Measurements from ENCODE around the gene MSL2.

- TF ChIP-seq EZH2 (IDR thresholded peaks at IDR 0.05; ENCODE audit: borderline replicate concordance, low read length) (no peak), CTCF (conservative IDR thresholded peaks at IDR 0.05 in 1 of 2, IDR thresholded peaks at IDR 0.05 in 1 of 2; ENCODE audit: extremely low read depth in 1 of 2, insufficient read depth in 1 of 2, low read depth in 1 of 2, low read length in 2 of 2) (no peak)
Observed at GRCh38 chr3:136122006-136122405, 74.1 kb downstream of the MSL2 start.
